HepG2 (cell line): ENCODE results near the gene P4HB. TPM values are rescaled to one million over a fixed set of nuclear protein-coding genes. Genes with fewer than 3 reads are reported as not detected.

Experiments used
- ASH2L ChIP-seq: fragments of 300-600, 200-600 bp; sonication (generic); IDR thresholded peaks from 2 replicates; pipeline ENCODE4 v1.7.0; 2017; ENCODE audit warnings: low read depth, mild to moderate bottlenecking, moderate library complexity, mixed read lengths, low read length; ENCODE audit not compliant: insufficient read length
- CBFB ChIP-seq: sonication (generic); formaldehyde crosslinking; IDR thresholded peaks from 2 replicates; pipeline ENCODE4 v1.4.0; 2020; ENCODE audit warnings: missing genetic modification reagents
- CHD2 ChIP-seq: IDR thresholded peaks from 2 replicates; pipeline ENCODE4 v1.6.1; 2011; ENCODE audit warnings: low read depth, low read length, improper control_type of control experiment
- HOXA7 ChIP-seq: sonication (generic); formaldehyde crosslinking; IDR thresholded peaks from 2 replicates; pipeline ENCODE4 v1.8.1; 2022; ENCODE audit warnings: mild to moderate bottlenecking, missing genetic modification reagents, moderate library complexity
- RBAK ChIP-seq: sonication (generic); formaldehyde crosslinking; IDR thresholded peaks from 2 replicates; pipeline ENCODE4 v1.5.1; 2020; ENCODE audit warnings: mild to moderate bottlenecking, missing genetic modification reagents
- SIN3A ChIP-seq: IDR thresholded peaks from 2 replicates; pipeline ENCODE4 v1.6.1; 2011; ENCODE audit warnings: low read depth, mild to moderate bottlenecking, control low read depth, low read length, borderline replicate concordance
- SNAI1 ChIP-seq: sonication (generic); formaldehyde crosslinking; IDR thresholded peaks from 2 replicates; pipeline ENCODE4 v1.5.0; 2020; ENCODE audit warnings: mild to moderate bottlenecking, missing genetic modification reagents, borderline replicate concordance
- SOX6 ChIP-seq, 2 experiments: fragments of 450-650 bp in 1 of 2; sonication (generic) in 1 of 2; formaldehyde crosslinking in 1 of 2; IDR thresholded peaks; 2 replicates each; pipeline versions ENCODE4 v1.4.0 to v1.6.1; 2017 to 2020; ENCODE audit warnings: antibody characterized with exemption in 1 of 2, mild to moderate bottlenecking in 1 of 2, missing genetic modification reagents in 1 of 2
- ZNF264 ChIP-seq: sonication (generic); formaldehyde crosslinking; IDR thresholded peaks from 2 replicates; pipeline ENCODE4 v1.4.0; 2020; ENCODE audit warnings: missing genetic modification reagents
- ZNF354B ChIP-seq: sonication (generic); formaldehyde crosslinking; IDR thresholded peaks from 2 replicates; pipeline ENCODE4 v1.8.0; 2022; ENCODE audit warnings: mild to moderate bottlenecking, missing genetic modification reagents
- ZNF850 ChIP-seq: sonication (generic); formaldehyde crosslinking; conservative IDR thresholded peaks from 2 replicates; pipeline ENCODE4 v1.9.0; 2021; ENCODE audit warnings: mild to moderate bottlenecking, missing genetic modification reagents
- ZSCAN9 ChIP-seq: IDR thresholded peaks from 2 replicates; pipeline ENCODE4 v1.6.1; 2016; ENCODE audit warnings: borderline replicate concordance
- polyA plus RNA-seq, 8 experiments: library from polyadenylated mRNA; depleted of rRNA in 3 of 8; stranded (reverse) in 7 of 8; unstranded in 1 of 8; fragments of >200 nt; fragmentation: Illumina TruSeq in 4 of 8; extraction: Trizol in 4 of 8; gene quantifications; 2 replicates each; pipeline versions ENCODE4 v1.2.1 to v1.2.3, GENCODE V29; 2011 to 2016; ENCODE audit warnings: low read depth in 4 of 8, missing spikeins in 1 of 8, mixed read lengths in 1 of 8; ENCODE audit not compliant: insufficient read depth in 1 of 8
- total RNA-seq, 5 experiments: library from RNA; depleted of rRNA; stranded (reverse); fragments of >200 nt; fragmentation: Illumina TruSeq; extraction: Trizol; gene quantifications; 2 replicates each; pipeline ENCODE4 v1.2.3, GENCODE V29; 2016; ENCODE audit warnings: low read depth in 1 of 5
- TF ChIP-seq, protein P1 (sequence below): sonication (generic); formaldehyde crosslinking; IDR thresholded peaks from 2 replicates; pipeline ENCODE4 v1.8.1; 2023; ENCODE audit warnings: mild to moderate bottlenecking, missing genetic modification reagents
- TF ChIP-seq, protein P2 (sequence below): sonication (generic); formaldehyde crosslinking; IDR thresholded peaks from 2 replicates; pipeline ENCODE4 v1.5.0; 2020; ENCODE audit warnings: mild to moderate bottlenecking, missing genetic modification reagents, borderline replicate concordance
- TF ChIP-seq, protein P3 (sequence below): sonication (generic); formaldehyde crosslinking; IDR thresholded peaks from 2 replicates; pipeline ENCODE4 v1.5.1; 2020; ENCODE audit warnings: mild to moderate bottlenecking, missing genetic modification reagents
- TF ChIP-seq, protein P4 (sequence below): sonication (generic); formaldehyde crosslinking; IDR thresholded peaks from 2 replicates; pipeline ENCODE4 v1.5.1; 2020; ENCODE audit warnings: missing genetic modification reagents, mild to moderate bottlenecking, borderline replicate concordance
- TF ChIP-seq, protein P5 (sequence below): sonication (generic); formaldehyde crosslinking; IDR thresholded peaks from 2 replicates; pipeline ENCODE4 v1.4.0; 2020; ENCODE audit warnings: missing genetic modification reagents
- TF ChIP-seq, protein P6 (sequence below): sonication (generic); formaldehyde crosslinking; IDR thresholded peaks from 2 replicates; pipeline ENCODE4 v1.4.0; 2020; ENCODE audit warnings: mild to moderate bottlenecking, missing genetic modification reagents

Gene P4HB
- total and polyA plus RNA-seq, 2 of the 13 experiments (the other 11 are each of a cell fraction or from before 2014, with no cell fraction given): 185 to 782 TPM

DNA sequence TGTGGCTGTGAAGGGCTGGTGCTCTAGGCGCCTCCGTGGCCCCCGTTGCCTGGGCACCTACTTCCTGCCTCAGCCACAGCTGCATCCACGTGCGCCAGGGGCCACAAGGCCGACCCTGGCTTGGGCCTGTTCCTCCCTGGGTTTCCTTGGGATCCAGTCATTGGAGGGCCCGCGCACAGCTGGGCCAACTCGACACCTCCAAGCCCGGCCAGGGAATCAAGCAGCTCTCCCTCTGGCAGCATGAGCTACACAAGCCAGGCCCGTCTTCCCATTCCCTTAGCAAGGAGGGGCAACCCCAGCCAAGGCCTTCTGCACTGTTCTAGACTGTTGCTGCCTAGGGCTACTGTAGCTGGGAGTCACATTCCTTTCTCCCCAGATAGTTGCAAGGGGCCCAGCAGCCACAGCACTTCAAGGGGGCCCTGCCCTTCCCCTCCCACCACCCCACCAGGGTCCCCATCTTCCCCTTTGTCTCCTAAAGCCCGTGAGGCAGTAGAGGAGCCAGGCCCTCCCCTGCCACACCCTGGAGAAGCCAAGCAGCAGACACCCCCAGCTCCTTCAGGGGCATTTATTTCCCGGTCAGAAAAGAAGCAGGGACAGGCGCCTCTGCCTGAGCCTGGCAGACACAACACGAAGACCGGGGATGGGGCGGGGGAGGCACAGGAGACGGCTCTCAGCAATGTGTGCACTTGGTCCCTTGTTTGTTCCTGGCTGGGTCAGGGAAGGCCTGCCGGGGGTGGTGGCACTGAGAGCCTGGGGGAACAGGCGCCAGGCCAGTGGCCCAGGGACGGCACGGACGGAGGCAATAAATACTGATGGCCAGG, 7.0 kb upstream of the P4HB start (continued):
- TF ChIP-seq, protein P1, sequence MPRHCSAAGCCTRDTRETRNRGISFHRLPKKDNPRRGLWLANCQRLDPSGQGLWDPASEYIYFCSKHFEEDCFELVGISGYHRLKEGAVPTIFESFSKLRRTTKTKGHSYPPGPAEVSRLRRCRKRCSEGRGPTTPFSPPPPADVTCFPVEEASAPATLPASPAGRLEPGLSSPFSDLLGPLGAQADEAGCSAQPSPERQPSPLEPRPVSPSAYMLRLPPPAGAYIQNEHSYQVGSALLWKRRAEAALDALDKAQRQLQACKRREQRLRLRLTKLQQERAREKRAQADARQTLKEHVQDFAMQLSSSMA (CRISPR knock-in tag): no peak; the same call in 1 of the 2 replicates
- TF ChIP-seq ASH2L (no peak), CBFB (CRISPR knock-in tag) (no peak; the same call in 1 of the 2 replicates), SNAI1 (CRISPR knock-in tag) (0 out of 2 replicates have a peak, but pooled peaks have one; percentile 21), ZNF354B (0 out of 2 replicates have a peak, but pooled peaks have one; percentile 66), ZSCAN9 (CRISPR knock-in tag) (peak; percentile 14; the same call in 1 of the 2 replicates), ZNF264 (CRISPR knock-in tag) (no peak), ZNF850 (CRISPR knock-in tag) (peak; percentile 74; the same call in 1 of the 2 replicates), SOX6 (IDR thresholded peaks at IDR 0.05) (no peak), SOX6 (CRISPR knock-in tag; IDR thresholded peaks at IDR 0.05) (peak; percentile 9; the same call in 1 of the 2 replicates), HOXA7 (CRISPR knock-in tag) (no peak), RBAK (CRISPR knock-in tag) (no peak), CHD2 (no peak), SIN3A (peak; percentile 77; the same call in 1 of the 2 replicates)
- TF ChIP-seq, protein P2, sequence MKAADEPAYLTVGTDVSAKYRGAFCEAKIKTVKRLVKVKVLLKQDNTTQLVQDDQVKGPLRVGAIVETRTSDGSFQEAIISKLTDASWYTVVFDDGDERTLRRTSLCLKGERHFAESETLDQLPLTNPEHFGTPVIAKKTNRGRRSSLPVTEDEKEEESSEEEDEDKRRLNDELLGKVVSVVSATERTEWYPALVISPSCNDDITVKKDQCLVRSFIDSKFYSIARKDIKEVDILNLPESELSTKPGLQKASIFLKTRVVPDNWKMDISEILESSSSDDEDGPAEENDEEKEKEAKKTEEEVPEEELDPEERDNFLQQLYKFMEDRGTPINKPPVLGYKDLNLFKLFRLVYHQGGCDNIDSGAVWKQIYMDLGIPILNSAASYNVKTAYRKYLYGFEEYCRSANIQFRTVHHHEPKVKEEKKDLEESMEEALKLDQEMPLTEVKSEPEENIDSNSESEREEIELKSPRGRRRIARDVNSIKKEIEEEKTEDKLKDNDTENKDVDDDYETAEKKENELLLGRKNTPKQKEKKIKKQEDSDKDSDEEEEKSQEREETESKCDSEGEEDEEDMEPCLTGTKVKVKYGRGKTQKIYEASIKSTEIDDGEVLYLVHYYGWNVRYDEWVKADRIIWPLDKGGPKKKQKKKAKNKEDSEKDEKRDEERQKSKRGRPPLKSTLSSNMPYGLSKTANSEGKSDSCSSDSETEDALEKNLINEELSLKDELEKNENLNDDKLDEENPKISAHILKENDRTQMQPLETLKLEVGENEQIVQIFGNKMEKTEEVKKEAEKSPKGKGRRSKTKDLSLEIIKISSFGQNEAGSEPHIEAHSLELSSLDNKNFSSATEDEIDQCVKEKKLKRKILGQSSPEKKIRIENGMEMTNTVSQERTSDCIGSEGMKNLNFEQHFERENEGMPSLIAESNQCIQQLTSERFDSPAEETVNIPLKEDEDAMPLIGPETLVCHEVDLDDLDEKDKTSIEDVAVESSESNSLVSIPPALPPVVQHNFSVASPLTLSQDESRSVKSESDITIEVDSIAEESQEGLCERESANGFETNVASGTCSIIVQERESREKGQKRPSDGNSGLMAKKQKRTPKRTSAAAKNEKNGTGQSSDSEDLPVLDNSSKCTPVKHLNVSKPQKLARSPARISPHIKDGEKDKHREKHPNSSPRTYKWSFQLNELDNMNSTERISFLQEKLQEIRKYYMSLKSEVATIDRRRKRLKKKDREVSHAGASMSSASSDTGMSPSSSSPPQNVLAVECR (CRISPR knock-in tag): peak; percentile 43
- TF ChIP-seq, protein P3, sequence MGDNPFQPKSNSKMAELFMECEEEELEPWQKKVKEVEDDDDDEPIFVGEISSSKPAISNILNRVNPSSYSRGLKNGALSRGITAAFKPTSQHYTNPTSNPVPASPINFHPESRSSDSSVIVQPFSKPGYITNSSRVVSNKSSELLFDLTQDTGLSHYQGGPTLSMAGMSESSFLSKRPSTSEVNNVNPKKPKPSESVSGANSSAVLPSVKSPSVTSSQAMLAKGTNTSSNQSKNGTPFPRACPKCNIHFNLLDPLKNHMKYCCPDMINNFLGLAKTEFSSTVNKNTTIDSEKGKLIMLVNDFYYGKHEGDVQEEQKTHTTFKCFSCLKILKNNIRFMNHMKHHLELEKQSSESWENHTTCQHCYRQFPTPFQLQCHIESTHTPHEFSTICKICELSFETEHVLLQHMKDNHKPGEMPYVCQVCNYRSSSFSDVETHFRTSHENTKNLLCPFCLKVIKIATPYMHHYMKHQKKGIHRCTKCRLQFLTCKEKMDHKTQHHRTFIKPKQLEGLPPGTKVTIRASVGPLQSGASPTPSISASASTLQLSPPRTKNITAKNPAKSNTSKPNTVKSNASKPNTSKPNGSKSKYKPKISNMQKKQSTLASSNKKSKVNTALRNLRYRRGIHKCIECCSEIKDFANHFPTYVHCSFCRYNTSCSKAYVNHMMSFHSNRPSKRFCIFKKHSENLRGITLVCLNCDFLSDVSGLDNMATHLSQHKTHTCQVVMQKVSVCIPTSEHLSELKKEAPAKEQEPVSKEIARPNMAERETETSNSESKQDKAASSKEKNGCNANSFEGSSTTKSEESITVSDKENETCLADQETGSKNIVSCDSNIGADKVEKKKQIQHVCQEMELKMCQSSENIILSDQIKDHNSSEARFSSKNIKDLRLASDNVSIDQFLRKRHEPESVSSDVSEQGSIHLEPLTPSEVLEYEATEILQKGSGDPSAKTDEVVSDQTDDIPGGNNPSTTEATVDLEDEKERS (CRISPR knock-in tag): 0 out of 2 replicates have a peak, but pooled peaks have one; percentile 9
- TF ChIP-seq, protein P4, sequence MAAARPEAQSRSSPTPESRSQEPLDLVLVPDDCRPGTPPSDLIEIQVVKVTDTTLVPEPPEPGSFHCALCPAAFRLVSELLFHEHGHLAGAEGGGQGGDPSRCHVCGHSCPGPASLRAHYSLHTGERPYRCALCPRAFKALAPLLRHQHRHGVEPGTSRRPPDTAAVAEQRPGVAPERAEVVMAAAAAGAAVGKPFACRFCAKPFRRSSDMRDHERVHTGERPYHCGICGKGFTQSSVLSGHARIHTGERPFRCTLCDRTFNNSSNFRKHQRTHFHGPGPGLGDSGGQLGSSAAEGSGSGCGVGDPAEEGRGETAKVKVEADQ (CRISPR knock-in tag): no peak
- TF ChIP-seq, protein P5, sequence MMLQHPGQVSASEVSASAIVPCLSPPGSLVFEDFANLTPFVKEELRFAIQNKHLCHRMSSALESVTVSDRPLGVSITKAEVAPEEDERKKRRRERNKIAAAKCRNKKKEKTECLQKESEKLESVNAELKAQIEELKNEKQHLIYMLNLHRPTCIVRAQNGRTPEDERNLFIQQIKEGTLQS (CRISPR knock-in tag): no peak
- TF ChIP-seq, protein P6, sequence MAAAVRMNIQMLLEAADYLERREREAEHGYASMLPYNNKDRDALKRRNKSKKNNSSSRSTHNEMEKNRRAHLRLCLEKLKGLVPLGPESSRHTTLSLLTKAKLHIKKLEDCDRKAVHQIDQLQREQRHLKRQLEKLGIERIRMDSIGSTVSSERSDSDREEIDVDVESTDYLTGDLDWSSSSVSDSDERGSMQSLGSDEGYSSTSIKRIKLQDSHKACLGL (CRISPR knock-in tag): peak; percentile 76; the same call in 1 of the 2 replicates
